Lower leg skin (tissue), 3 donors: ENCODE measurements around the gene PTPRQ.

Experiments
- CTCF ChIP-seq, 3 donors: fragments of 450-650 bp; IDR thresholded peaks; one replicate each; pipeline ENCODE4 v1.5.1; 2016; ENCODE audit warnings: antibody characterized with exemption in 3 of 3, mild to moderate bottlenecking in 3 of 3, moderate library complexity in 2 of 3
- POLR2A ChIP-seq, 2 donors: fragments of 450-650 bp; IDR thresholded peaks; one replicate each; pipeline ENCODE4 v1.6.1; 2016 to 2017; ENCODE audit warnings: antibody characterized with exemption in 2 of 2, mild to moderate bottlenecking in 1 of 2, moderate library complexity in 1 of 2

GRCh38 chr12:80698256-80698655 lies 254.2 kb downstream of the PTPRQ start:
- no peak for TF ChIP-seq POLR2A (IDR thresholded peaks at IDR 0.05)
- no peak for TF ChIP-seq CTCF (IDR thresholded peaks at IDR 0.05)
